Astrocyte (in vitro differentiated cells and primary cell): ENCODE results near the gene STX16.

ENCODE experiments used
- EZH2 ChIP-seq: IDR thresholded peaks from 2 replicates; pipeline ENCODE4 v1.6.1; 2012; ENCODE audit warnings: mild to moderate bottlenecking, low read length, inconsistent platforms; ENCODE audit not compliant: insufficient read depth
- TF ChIP-seq, protein P1 (sequence below): IDR thresholded peaks from 2 replicates; pipeline ENCODE4 v1.5.1; 2011; ENCODE audit warnings: low read depth, mild to moderate bottlenecking, inconsistent platforms, low read length, moderate library complexity; ENCODE audit not compliant: insufficient read depth

DNA sequence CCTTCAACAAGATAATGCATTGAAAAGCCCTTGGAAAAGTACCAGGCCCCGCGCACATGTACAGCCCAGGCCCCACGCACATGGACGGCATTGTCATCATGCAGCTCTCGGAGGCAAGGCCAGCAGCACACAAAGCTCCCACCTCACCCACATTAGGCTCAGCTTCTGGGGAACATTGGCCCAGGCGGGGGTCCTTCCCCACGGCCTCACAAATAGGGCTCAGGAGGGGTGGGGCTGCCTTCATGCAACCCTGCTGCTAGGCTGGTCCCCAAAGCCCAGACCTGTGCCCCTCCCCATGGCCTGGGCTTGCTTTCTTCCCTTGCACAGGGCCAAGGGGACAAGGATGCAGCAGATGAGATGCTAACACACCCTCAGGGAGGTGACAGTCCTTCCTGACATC is 68.2 kb downstream of the STX16 start:
- TF ChIP-seq, protein P1, sequence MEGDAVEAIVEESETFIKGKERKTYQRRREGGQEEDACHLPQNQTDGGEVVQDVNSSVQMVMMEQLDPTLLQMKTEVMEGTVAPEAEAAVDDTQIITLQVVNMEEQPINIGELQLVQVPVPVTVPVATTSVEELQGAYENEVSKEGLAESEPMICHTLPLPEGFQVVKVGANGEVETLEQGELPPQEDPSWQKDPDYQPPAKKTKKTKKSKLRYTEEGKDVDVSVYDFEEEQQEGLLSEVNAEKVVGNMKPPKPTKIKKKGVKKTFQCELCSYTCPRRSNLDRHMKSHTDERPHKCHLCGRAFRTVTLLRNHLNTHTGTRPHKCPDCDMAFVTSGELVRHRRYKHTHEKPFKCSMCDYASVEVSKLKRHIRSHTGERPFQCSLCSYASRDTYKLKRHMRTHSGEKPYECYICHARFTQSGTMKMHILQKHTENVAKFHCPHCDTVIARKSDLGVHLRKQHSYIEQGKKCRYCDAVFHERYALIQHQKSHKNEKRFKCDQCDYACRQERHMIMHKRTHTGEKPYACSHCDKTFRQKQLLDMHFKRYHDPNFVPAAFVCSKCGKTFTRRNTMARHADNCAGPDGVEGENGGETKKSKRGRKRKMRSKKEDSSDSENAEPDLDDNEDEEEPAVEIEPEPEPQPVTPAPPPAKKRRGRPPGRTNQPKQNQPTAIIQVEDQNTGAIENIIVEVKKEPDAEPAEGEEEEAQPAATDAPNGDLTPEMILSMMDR = no peak
- no peak for TF ChIP-seq EZH2
